Fibroblast of lung (primary cell): ENCODE data around the gene VAV1.

Experiments
- EZH2 ChIP-seq: IDR thresholded peaks from 2 replicates; pipeline ENCODE4 v1.5.1; 2012; ENCODE audit warnings: low read length, control low read depth, mild to moderate bottlenecking; ENCODE audit errors: missing control alignments
- TF ChIP-seq, protein P1 (sequence below), 2 donors: IDR thresholded peaks in 1 of 2; conservative IDR thresholded peaks in 1 of 2; 1 replicate in 1 of 2; 2 replicates in 1 of 2; pipeline ENCODE4 v1.5.1; 2011 to 2012; ENCODE audit warnings: low read length in 2 of 2, control low read depth in 1 of 2, inconsistent platforms in 1 of 2, low read depth in 1 of 2, mild to moderate bottlenecking in 1 of 2

DNA sequence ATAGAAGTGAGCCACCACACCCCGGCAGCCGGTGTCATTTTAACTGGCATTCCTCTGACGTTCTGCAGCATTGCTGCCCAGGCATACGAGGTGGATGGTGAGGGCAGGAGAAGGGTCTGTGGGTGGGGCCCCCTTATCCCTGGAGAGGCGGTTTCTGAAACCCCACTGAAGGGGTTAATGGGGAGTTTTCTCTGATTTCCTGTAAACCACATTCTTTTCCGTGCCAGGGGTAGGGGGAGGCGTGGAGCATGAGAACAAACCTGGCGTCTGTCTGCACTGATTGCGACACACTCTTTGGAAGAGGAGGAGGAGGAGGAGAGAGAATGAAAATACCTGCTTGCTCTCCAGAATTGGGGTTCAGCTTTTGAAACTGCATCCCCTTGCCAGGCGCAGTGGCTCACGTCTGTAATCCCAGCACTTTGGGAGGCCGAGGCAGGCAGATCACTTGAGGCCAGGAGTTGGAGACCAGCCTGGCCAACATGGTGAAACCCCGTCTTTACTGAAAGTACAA, 49.3 kb upstream of the VAV1 start:
- TF ChIP-seq, protein P1, sequence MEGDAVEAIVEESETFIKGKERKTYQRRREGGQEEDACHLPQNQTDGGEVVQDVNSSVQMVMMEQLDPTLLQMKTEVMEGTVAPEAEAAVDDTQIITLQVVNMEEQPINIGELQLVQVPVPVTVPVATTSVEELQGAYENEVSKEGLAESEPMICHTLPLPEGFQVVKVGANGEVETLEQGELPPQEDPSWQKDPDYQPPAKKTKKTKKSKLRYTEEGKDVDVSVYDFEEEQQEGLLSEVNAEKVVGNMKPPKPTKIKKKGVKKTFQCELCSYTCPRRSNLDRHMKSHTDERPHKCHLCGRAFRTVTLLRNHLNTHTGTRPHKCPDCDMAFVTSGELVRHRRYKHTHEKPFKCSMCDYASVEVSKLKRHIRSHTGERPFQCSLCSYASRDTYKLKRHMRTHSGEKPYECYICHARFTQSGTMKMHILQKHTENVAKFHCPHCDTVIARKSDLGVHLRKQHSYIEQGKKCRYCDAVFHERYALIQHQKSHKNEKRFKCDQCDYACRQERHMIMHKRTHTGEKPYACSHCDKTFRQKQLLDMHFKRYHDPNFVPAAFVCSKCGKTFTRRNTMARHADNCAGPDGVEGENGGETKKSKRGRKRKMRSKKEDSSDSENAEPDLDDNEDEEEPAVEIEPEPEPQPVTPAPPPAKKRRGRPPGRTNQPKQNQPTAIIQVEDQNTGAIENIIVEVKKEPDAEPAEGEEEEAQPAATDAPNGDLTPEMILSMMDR (conservative IDR thresholded peaks at IDR 0.05 in 1 of 2, IDR thresholded peaks at IDR 0.05 in 1 of 2; ENCODE audit: low read depth in 1 of 2, low read length in 2 of 2): no peak
- TF ChIP-seq EZH2: no peak
